H1 (cell line): Measurements from ENCODE around the gene IRF3. TPM values are rescaled to one million over a fixed set of nuclear protein-coding genes. Genes with fewer than 3 reads are reported as not detected.

ENCODE experiments used
- JUND ChIP-seq: IDR thresholded peaks from 2 replicates; pipeline ENCODE4 v1.6.1; 2011; ENCODE audit warnings: mild to moderate bottlenecking, improper control_type of control experiment, low read length
- MAX ChIP-seq: IDR thresholded peaks from 2 replicates; pipeline ENCODE4 v1.6.1; 2012; ENCODE audit warnings: inconsistent platforms
- PHF8 ChIP-seq: fragments of 200-600 bp; sonication (generic); conservative IDR thresholded peaks from 2 replicates; pipeline ENCODE4 v1.7.1; 2012; ENCODE audit warnings: low read depth, mild to moderate bottlenecking, inconsistent platforms, low read length, moderate library complexity
- polyA plus RNA-seq, 7 experiments: library from polyadenylated mRNA; depleted of rRNA in 3 of 7; stranded (reverse) in 5 of 7; unstranded in 2 of 7; fragments of >200 nt in 5 of 7; fragments of 200-250 nt in 2 of 7; gene quantifications; 1 replicate in 5 of 7; 2 replicates in 1 of 7; 4 replicates in 1 of 7; pipeline versions ENCODE4 v1.2.1 to v1.2.3, GENCODE V29; 2011 to 2013; ENCODE audit warnings: missing spikeins in 2 of 7, mixed read lengths in 2 of 7
- total RNA-seq: library from RNA; stranded (reverse); fragmentation: NEBNext Ultra II Directional; extraction: Animal tissue kit (Norgen Biotek cat#: 25700); gene quantifications from 2 replicates; pipeline ENCODE4 v1.2.1, GENCODE V29; 2021

Gene IRF3
- total and polyA plus RNA-seq, 2 of the 8 experiments (the other 6 are each of a cell fraction or from before 2014, with no cell fraction given), result 103 to 114 TPM

- no peak for TF ChIP-seq MAX
- TF ChIP-seq JUND, result no peak
- TF ChIP-seq PHF8, result no peak
Observed at GRCh38 chr19:49692147-49692506, 26.5 kb upstream of the IRF3 start (continued).
